Gastroesophageal sphincter (tissue), 4 donors: ENCODE measurements around the gene RAD18. TPM values are rescaled to one million over a fixed set of nuclear protein-coding genes. Genes with fewer than 3 reads are reported as not detected.

ENCODE experiments used
- ATAC-seq: fragments of 150-250 bp; one replicate; pipeline ENCODE4 v1.9.1; 2016; ENCODE audit warnings: mild to moderate bottlenecking, moderate library complexity
- H3K27ac ChIP-seq, 4 donors: fragments of 200-600 bp; sonication (generic) in 3 of 4; 1 replicate in 3 of 4; 2 replicates in 1 of 4; pipeline ENCODE4 v1.5.1; 2016 to 2019
- H3K27me3 ChIP-seq: fragments of 200-600 bp; sonication (generic); one replicate; pipeline ENCODE4 v1.5.1; 2019
- H3K36me3 ChIP-seq, 2 donors: fragments of 200-600 bp; sonication (generic); one replicate each; pipeline ENCODE4 v1.5.1; 2019; ENCODE audit warnings: control low read depth in 1 of 2
- H3K4me1 ChIP-seq, 3 donors: fragments of 200-600 bp; sonication (generic); 1 replicate in 2 of 3; 2 replicates in 1 of 3; pipeline ENCODE4 v1.5.1; 2016 to 2019; ENCODE audit warnings: control low read depth in 2 of 3
- H3K4me3 ChIP-seq, 2 donors: fragments of 200-600 bp; sonication (generic); one replicate each; pipeline ENCODE4 v1.5.1; 2019; ENCODE audit warnings: mild to moderate bottlenecking in 1 of 2, moderate library complexity in 1 of 2
- H3K9me3 ChIP-seq, 3 donors: fragments of 200-600 bp; sonication (generic); one replicate each; pipeline ENCODE4 v1.5.1; 2017 to 2019; ENCODE audit warnings: control low read depth in 2 of 3
- CTCF ChIP-seq, 4 experiments: fragments of 200-600 bp in 2 of 4; fragments of 450-650 bp in 2 of 4; sonication (generic) in 1 of 4; IDR thresholded peaks; one replicate each; pipeline ENCODE4 v1.5.1; 2017 to 2019; ENCODE audit warnings: antibody characterized with exemption in 4 of 4, mild to moderate bottlenecking in 2 of 4, moderate library complexity in 2 of 4
- EP300 ChIP-seq: sonication (generic); formaldehyde crosslinking; IDR thresholded peaks from one replicate; pipeline ENCODE4 v1.6.1; 2017; ENCODE audit warnings: antibody characterized with exemption, mild to moderate bottlenecking
- POLR2A ChIP-seq, 2 donors: fragments of 450-650 bp; IDR thresholded peaks; one replicate each; pipeline ENCODE4 v1.6.1; 2017; ENCODE audit warnings: antibody characterized with exemption in 2 of 2, mild to moderate bottlenecking in 2 of 2, moderate library complexity in 1 of 2
- POLR2AphosphoS5 ChIP-seq: sonication (generic); formaldehyde crosslinking; IDR thresholded peaks from one replicate; pipeline ENCODE4 v1.6.1; 2017; ENCODE audit warnings: antibody characterized with exemption
- WGBS, 2 donors: methylation state at CpG; one replicate each; pipeline ENCODE4 v1.1.5; 2018; ENCODE audit warnings: low coverage in 1 of 2; 5-methylcytosine and 5-hydroxymethylcytosine counted together
- total RNA-seq, 4 donors: library from RNA; depleted of rRNA; stranded (reverse); fragments of >200 nt; gene quantifications; one replicate each; pipeline ENCODE4 v1.1.0, GENCODE V29; 2016

Gene RAD18
- total RNA-seq, 4 donors from 2014 or later, result 5.7 to 7.8 (median 6.6) TPM

GRCh38 chr3:8845641-8846040 lies 117.6 kb downstream of the RAD18 start:
- Histone ChIP-seq H3K4me1 (no peaks in the 10 kb centered on the region), H3K4me3 (no peak overlapping the region), H3K27ac (no peak overlapping the region), H3K27me3 (no peaks in the 10 kb centered on the region), H3K9me3 (no peaks in the 10 kb centered on the region), H3K36me3 (no peaks in the 10 kb centered on the region)
- no peak for ATAC-seq
- no peak for TF ChIP-seq POLR2A (IDR thresholded peaks at IDR 0.05)
- TF ChIP-seq CTCF (IDR thresholded peaks at IDR 0.05), result no peak
- 100% methylated on average over 1 of the region's 1 CpG; no CpG with 5 or more reads in 1 of the 2 donors for WGBS, 2 donors

DNA sequence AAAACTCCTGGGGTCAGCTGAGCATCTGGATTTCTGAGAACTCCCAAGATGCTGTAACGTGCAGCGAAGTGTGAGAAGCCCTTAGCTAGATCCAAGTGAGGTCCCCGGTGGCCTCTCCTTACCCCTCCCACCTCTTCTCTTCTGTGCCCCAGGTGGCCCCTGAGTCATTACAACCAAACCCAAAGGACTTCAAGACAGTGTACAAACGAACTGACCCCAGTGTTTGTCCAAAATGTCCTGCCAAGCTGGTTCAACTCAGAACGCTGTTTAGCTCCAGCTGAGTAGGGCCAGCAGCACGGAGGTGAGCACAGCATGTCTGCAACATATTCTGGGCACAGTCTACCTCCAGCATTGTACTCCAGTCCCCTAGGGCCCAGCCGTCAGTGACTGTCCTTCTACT lies 119.9 kb downstream of the RAD18 start:
- Histone ChIP-seq H3K4me1 (no peaks in the 10 kb centered on the region), H3K36me3 (no peaks in the 10 kb centered on the region), H3K27ac (no peak overlapping the region), H3K4me3 (no peak overlapping the region), H3K9me3 (no peaks in the 10 kb centered on the region), H3K27me3 (no peaks in the 10 kb centered on the region)
- ATAC-seq, result no peak
- WGBS, 2 donors, result 100% methylated on average over 1 of the region's 7 CpGs
- TF ChIP-seq CTCF (IDR thresholded peaks at IDR 0.05) (no peak), POLR2A (IDR thresholded peaks at IDR 0.05) (no peak), POLR2AphosphoS5 (no peak), EP300 (no peak)

GRCh38 chr3:8842293-8842692 lies 121.0 kb downstream of the RAD18 start:
- Histone ChIP-seq H3K4me3 (no peak overlapping the region), H3K36me3 (no peaks in the 10 kb centered on the region), H3K27ac (no peak overlapping the region), H3K27me3 (no peaks in the 10 kb centered on the region), H3K9me3 (no peaks in the 10 kb centered on the region), H3K4me1 (no peaks in the 10 kb centered on the region)
- TF ChIP-seq POLR2AphosphoS5 (no peak), EP300 (no peak), POLR2A (IDR thresholded peaks at IDR 0.05) (no peak), CTCF (IDR thresholded peaks at IDR 0.05) (no peak)
- 0 to 60% methylated on average over 1 to 2 of the region's 2 CpGs for WGBS, 2 donors
- no peak for ATAC-seq

DNA sequence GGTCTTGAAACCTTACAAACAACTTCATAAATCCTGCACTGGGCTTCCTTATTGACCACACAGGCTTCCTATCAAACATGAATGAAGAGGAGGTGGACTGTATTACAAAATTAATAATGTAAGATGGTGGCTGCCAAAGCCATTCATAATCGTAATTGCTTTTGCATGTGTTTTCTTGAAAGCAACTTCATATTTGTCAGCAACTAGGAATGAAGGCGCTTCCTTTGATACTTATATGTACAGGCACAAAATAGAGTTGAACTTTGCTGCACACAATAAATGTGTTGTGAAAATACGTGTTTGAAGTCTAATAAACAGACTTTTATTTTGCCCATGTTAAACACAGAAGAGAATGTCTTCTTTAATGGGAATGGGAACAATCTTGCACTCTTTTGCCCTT lies 121.8 kb downstream of the RAD18 start:
- WGBS, 2 donors, result 58 to 80% methylated on average over 3 of the region's 3 CpGs
- H3K4me1 ChIP-seq, result no peaks in the 10 kb centered on the region

More for the DNA sequence above, 121.8 kb downstream of the RAD18 start:
- H3K4me3 ChIP-seq, result no peak overlapping the region
- no peak overlapping the region for H3K27ac ChIP-seq
- no peak for TF ChIP-seq EP300
- no peak for TF ChIP-seq CTCF (IDR thresholded peaks at IDR 0.05)
- no peak for TF ChIP-seq POLR2AphosphoS5
- TF ChIP-seq POLR2A (IDR thresholded peaks at IDR 0.05), result no peak
- no peaks in the 10 kb centered on the region for H3K27me3 ChIP-seq
- H3K9me3 ChIP-seq, result no peaks in the 10 kb centered on the region
- no peaks in the 10 kb centered on the region for H3K36me3 ChIP-seq
- ATAC-seq, result no peak
